IMR-90 (cell line): ENCODE data around the gene CNKSR3. TPM values are rescaled to one million over a fixed set of nuclear protein-coding genes. Genes with fewer than 3 reads are reported as not detected.
A peak's percentile ranks its signal among the peaks of the same experiment; 100 is the strongest.

Source experiments
- ATAC-seq: fragments of 200-7000 bp; cut with Tn5 transposase; 2 replicates; pipeline ENCODE4 v1.9.1; 2020; ENCODE audit warnings: low read depth, mild to moderate bottlenecking, moderate library complexity
- BruUV-seq: library from RNA; stranded (reverse); fragments of 400-500 nt; replicated peaks from 2 replicates; lab custom pipeline; 2021; lab: Mats Ljungman, UMichigan
- CTCF ChIA-PET: fragments of 300-600 bp; formaldehyde crosslinking; extraction: SDS; loops from one replicate; lab custom pipeline; 2021; ENCODE audit warnings: antibody characterized with exemption; lab: Yijun Ruan, JAX
- POLR2A ChIA-PET: fragments of 300-600 bp; sonication (Branson Sonifier 250); formaldehyde crosslinking; loops from one replicate; lab custom pipeline; 2022; ENCODE audit warnings: antibody characterized with exemption; ENCODE audit not compliant: unreplicated experiment; lab: Charles Lee
- DNase-seq: peaks from one replicate; pipeline ENCODE4 v3.0.0; 2013
- H2AFZ ChIP-seq: replicated peaks from 2 replicates; pipeline ENCODE3; 2013; ENCODE audit warnings: low read length, mild to moderate bottlenecking; ENCODE audit not compliant: poor library complexity
- H2AK5ac ChIP-seq: 2 replicates; pipeline ENCODE4 v1.6.1; 2013; ENCODE audit warnings: low read depth, low read length, inconsistent platforms
- H2AK9ac ChIP-seq: replicated peaks from 2 replicates; pipeline ENCODE3; 2013; ENCODE audit warnings: mild to moderate bottlenecking, low read depth, low read length, moderate library complexity; ENCODE audit not compliant: poor library complexity
- H2BK120ac ChIP-seq: 2 replicates; pipeline ENCODE4 v1.6.1; 2013; ENCODE audit warnings: low read depth, low read length, inconsistent platforms
- H2BK15ac ChIP-seq: 3 replicates; pipeline ENCODE4 v1.6.1; 2013; ENCODE audit warnings: low read depth, low read length, inconsistent platforms
- H2BK20ac ChIP-seq: 2 replicates; pipeline ENCODE4 v1.6.1; 2013; ENCODE audit warnings: low read depth, mild to moderate bottlenecking, inconsistent platforms, low read length, moderate library complexity
- H2BK5ac ChIP-seq: 2 replicates; pipeline ENCODE4 v1.6.1; 2013; ENCODE audit warnings: mild to moderate bottlenecking, low read depth, low read length, inconsistent platforms; ENCODE audit not compliant: poor library complexity, severe bottlenecking
- H3K14ac ChIP-seq: replicated peaks from 2 replicates; pipeline ENCODE4 v1.6.1; 2013; ENCODE audit warnings: low read depth, low read length, inconsistent platforms
- H3K18ac ChIP-seq: 2 replicates; pipeline ENCODE4 v1.6.1; 2013; ENCODE audit warnings: low read depth, low read length, control low read depth
- H3K23ac ChIP-seq: 2 replicates; pipeline ENCODE4 v1.6.1; 2013; ENCODE audit warnings: low read depth, low read length, inconsistent platforms
- H3K27ac ChIP-seq: 2 replicates; pipeline ENCODE4 v1.5.1; 2013; ENCODE audit warnings: mild to moderate bottlenecking, control low read depth, low read length; ENCODE audit not compliant: insufficient read depth
- H3K27me3 ChIP-seq: 2 replicates; pipeline ENCODE4 v1.6.1; 2013; ENCODE audit warnings: low read length; ENCODE audit not compliant: control insufficient read depth, insufficient read depth
- H3K36me3 ChIP-seq: 2 replicates; pipeline ENCODE4 v1.6.1; 2013; ENCODE audit warnings: low read length, mixed read lengths; ENCODE audit not compliant: control insufficient read depth, insufficient read depth
- H3K4ac ChIP-seq: 2 replicates; pipeline ENCODE4 v1.6.1; 2013; ENCODE audit warnings: low read depth, low read length, inconsistent platforms
- H3K4me1 ChIP-seq: 2 replicates; pipeline ENCODE4 v1.6.1; 2013; ENCODE audit warnings: low read length, mixed read lengths; ENCODE audit not compliant: control insufficient read depth, insufficient read depth
- H3K4me2 ChIP-seq: 2 replicates; pipeline ENCODE4 v1.6.1; 2013; ENCODE audit warnings: low read depth, mild to moderate bottlenecking, control low read depth, low read length, moderate library complexity
- H3K4me3 ChIP-seq: 2 replicates; pipeline ENCODE4 v1.5.1; 2013; ENCODE audit warnings: low read depth, mild to moderate bottlenecking, control low read depth, low read length, moderate library complexity; ENCODE audit not compliant: insufficient read depth
- H3K56ac ChIP-seq: 2 replicates; pipeline ENCODE4 v1.6.1; 2013; ENCODE audit warnings: low read length, inconsistent platforms; ENCODE audit not compliant: insufficient read depth; ENCODE audit errors: extremely low read depth
- H3K79me1 ChIP-seq, 2 experiments: 2 replicates each; pipeline ENCODE4 v1.6.1; 2013; ENCODE audit warnings: low read length in 2 of 2, inconsistent platforms in 1 of 2, low read depth in 1 of 2
- H3K9ac ChIP-seq: 2 replicates; pipeline ENCODE4 v1.6.1; 2013; ENCODE audit warnings: low read depth, low read length, control low read depth
- H3K9me1 ChIP-seq: 2 replicates; pipeline ENCODE4 v1.6.1; 2013; ENCODE audit warnings: low read length, inconsistent platforms; ENCODE audit not compliant: insufficient read depth
- H3K9me3 ChIP-seq: 2 replicates; pipeline ENCODE4 v1.6.1; 2013; ENCODE audit warnings: low read length; ENCODE audit not compliant: control insufficient read depth, insufficient read depth
- H4K20me1 ChIP-seq: 2 replicates; pipeline ENCODE4 v1.6.1; 2013; ENCODE audit warnings: low read length, inconsistent platforms; ENCODE audit not compliant: insufficient read depth
- H4K5ac ChIP-seq: 2 replicates; pipeline ENCODE4 v1.6.1; 2013; ENCODE audit warnings: mild to moderate bottlenecking, low read depth, low read length, control low read depth
- H4K8ac ChIP-seq, 2 experiments: 2 replicates each; pipeline ENCODE4 v1.6.1; 2013; ENCODE audit warnings: low read depth in 2 of 2, low read length in 2 of 2, control low read depth in 1 of 2, inconsistent platforms in 1 of 2
- H4K91ac ChIP-seq: 2 replicates; pipeline ENCODE4 v1.6.1; 2013; ENCODE audit warnings: low read depth, low read length, inconsistent platforms; ENCODE audit not compliant: insufficient read depth
- RAD21 ChIP-seq: IDR thresholded peaks from 2 replicates; pipeline ENCODE4 v1.6.1; 2012; ENCODE audit warnings: low read length, improper control_type of control experiment
- RCOR1 ChIP-seq: IDR thresholded peaks from 2 replicates; pipeline ENCODE4 v1.6.1; 2012; ENCODE audit warnings: mild to moderate bottlenecking, low read length, improper control_type of control experiment; ENCODE audit not compliant: insufficient replicate concordance
- RFX5 ChIP-seq: IDR thresholded peaks from 2 replicates; pipeline ENCODE4 v1.8.0; 2012; ENCODE audit warnings: low read depth, mild to moderate bottlenecking, low read length, moderate library complexity
- WGBS, 2 experiments: methylation state at CpG; one replicate each; pipeline versions ENCODE4 v1.1.5 to v1.1.7; 2013; ENCODE audit warnings: missing lambda C conversion rate in 2 of 2; ENCODE audit not compliant: insufficient read length in 1 of 2; ENCODE audit errors: extremely low coverage in 2 of 2; 5-methylcytosine and 5-hydroxymethylcytosine counted together
- dilution Hi-C: fragments of 300-500 bp; cut with HindIII; formaldehyde crosslinking; loops from one replicate; pipeline ENCODE4 v1.14.3; 2018; ENCODE audit warnings: low sequenced_read_pairs; ENCODE audit not compliant: unreplicated experiment
- in situ Hi-C: fragments of 300-500 bp; cut with MboI; formaldehyde crosslinking; loops from 3 replicates; pipeline ENCODE4 v1.14.3; 2019; ENCODE audit warnings: low sequenced_read_pairs, inconsistent platforms, mixed read lengths
- intact Hi-C: fragments of 100-400 bp; cut with micrococcal nuclease; formaldehyde crosslinking; loops from 2 replicates; pipeline ENCODE4 v1.10.0; 2022
- polyA plus RNA-seq, 3 experiments: library from polyadenylated mRNA; depleted of rRNA; stranded (reverse); fragments of >200 nt; gene quantifications; 2 replicates each; pipeline ENCODE4 v1.2.3, GENCODE V29; 2012; ENCODE audit warnings: low replicate concordance in 1 of 3
- total RNA-seq: library from RNA; depleted of rRNA; stranded (reverse); fragments of >200 nt; gene quantifications from 2 replicates; pipeline ENCODE4 v1.2.3, GENCODE V29; 2012
- TF ChIP-seq, protein P1 (sequence below): conservative IDR thresholded peaks from 2 replicates; pipeline ENCODE4 v1.5.1; 2012; ENCODE audit warnings: mild to moderate bottlenecking, low read depth, low read length, improper control_type of control experiment

The CNKSR3 gene
- total and polyA plus RNA-seq, 2 of the 4 experiments (the other 2 are of a cell fraction), result 6.7 to 15.8 TPM

DNA sequence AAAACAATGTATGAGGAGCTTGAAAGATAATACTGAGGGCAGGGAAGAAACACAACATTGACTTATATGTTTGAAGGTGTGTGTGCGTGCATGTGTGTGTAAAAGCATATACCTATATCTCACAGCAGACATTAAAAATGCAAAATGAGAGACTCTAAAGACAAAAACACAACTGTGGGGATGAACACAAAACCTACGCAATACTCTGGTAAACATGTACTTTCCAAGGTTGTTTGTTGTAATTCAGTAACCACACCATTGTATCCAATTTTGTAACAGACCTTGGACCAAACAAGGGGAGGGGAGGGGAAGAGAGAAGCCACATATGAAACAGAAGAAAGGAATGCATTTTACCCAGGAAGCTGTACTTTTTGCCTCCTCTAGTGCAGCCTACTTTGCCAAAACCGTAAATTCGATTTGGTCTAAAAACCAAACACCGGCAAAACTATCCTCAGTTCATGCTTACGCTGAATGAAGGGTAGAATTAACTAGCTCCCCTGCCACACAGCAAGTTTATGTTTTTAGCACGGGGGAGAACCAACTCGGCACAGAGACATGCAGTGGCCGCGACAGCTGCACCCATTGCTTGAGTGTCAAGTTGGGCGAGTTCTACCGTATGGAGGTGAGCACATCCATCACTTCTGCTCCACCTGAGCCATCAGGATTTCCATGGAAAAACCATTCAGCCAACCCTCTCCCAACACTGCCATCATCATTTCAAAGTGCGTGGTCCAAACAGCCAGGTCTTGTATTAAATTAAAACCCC, 50.0 kb downstream of the CNKSR3 start:
- dilution Hi-C loops, result no loop called here
- H2AK5ac ChIP-seq, result peak overlapping the region; percentile 77
- no peak overlapping the region for H4K91ac ChIP-seq
- H2BK15ac ChIP-seq, result no peak overlapping the region
- H3K9ac ChIP-seq, result no peak overlapping the region
- BruUV-seq, result no TSS peak
- in situ Hi-C loops, result no loop called here
- peaks cover 28 to 59% of the 10 kb centered on the region in 2 experiments for H3K79me1 ChIP-seq
- peak; percentile 40 for DNase-seq
- no peak overlapping the region for H3K27ac ChIP-seq
- 0 out of 2 replicates have a peak, but pooled peaks have one; percentile 42 for ATAC-seq
- ChIA-PET CTCF (no interaction called here), POLR2A (interaction anchor here (1.0 kb wide), 1 partner anchor 19 kb away, joined by 3 read pairs; no protein-coding TSS in a partner anchor)
- no peak overlapping the region for H4K8ac ChIP-seq
- intact Hi-C loops, result no loop called here
- no peak overlapping the region for H3K56ac ChIP-seq
- peak overlapping the region; percentile 37; the same call in 1 of the 2 replicates for H3K14ac ChIP-seq
- H4K20me1 ChIP-seq, result peaks cover 5% of the 10 kb centered on the region; the same call in 1 of the 2 replicates
- peak overlapping the region; percentile 18 for H2AFZ ChIP-seq
- H3K4me2 ChIP-seq, result no peak overlapping the region
- H3K4me3 ChIP-seq, result no peak overlapping the region
- H3K23ac ChIP-seq, result no peak overlapping the region; the same call in 1 of the 2 replicates
- H3K36me3 ChIP-seq, result no peaks in the 10 kb centered on the region
- peaks cover 9% of the 10 kb centered on the region for H3K4me1 ChIP-seq
- no peak overlapping the region for H4K5ac ChIP-seq
- H3K4ac ChIP-seq, result peak overlapping the region; percentile 27; the same call in 1 of the 2 replicates
- H3K9me1 ChIP-seq, result peaks cover 7% of the 10 kb centered on the region; the same call in 1 of the 2 replicates
- H2AK9ac ChIP-seq, result peak overlapping the region; percentile 51
- H2BK120ac ChIP-seq, result no peak overlapping the region
- WGBS, 2 experiments, result 98% methylated on average over 6 of the region's 13 CpGs; no CpG with 5 or more reads in 1 of the 2 experiments
- no peaks in the 10 kb centered on the region for H3K9me3 ChIP-seq
- H2BK20ac ChIP-seq, result no peak overlapping the region
- no peaks in the 10 kb centered on the region for H3K27me3 ChIP-seq
- TF ChIP-seq RFX5 (no peak), RAD21 (no peak), RCOR1 (no peak)
- TF ChIP-seq, protein P1, sequence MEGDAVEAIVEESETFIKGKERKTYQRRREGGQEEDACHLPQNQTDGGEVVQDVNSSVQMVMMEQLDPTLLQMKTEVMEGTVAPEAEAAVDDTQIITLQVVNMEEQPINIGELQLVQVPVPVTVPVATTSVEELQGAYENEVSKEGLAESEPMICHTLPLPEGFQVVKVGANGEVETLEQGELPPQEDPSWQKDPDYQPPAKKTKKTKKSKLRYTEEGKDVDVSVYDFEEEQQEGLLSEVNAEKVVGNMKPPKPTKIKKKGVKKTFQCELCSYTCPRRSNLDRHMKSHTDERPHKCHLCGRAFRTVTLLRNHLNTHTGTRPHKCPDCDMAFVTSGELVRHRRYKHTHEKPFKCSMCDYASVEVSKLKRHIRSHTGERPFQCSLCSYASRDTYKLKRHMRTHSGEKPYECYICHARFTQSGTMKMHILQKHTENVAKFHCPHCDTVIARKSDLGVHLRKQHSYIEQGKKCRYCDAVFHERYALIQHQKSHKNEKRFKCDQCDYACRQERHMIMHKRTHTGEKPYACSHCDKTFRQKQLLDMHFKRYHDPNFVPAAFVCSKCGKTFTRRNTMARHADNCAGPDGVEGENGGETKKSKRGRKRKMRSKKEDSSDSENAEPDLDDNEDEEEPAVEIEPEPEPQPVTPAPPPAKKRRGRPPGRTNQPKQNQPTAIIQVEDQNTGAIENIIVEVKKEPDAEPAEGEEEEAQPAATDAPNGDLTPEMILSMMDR, result no peak
- no peak overlapping the region for H3K18ac ChIP-seq
- H2BK5ac ChIP-seq, result no peak overlapping the region
